Left ventricle myocardium superior (tissue), 1 donor: ENCODE data around the gene NDOR1. TPM values are rescaled to one million over a fixed set of nuclear protein-coding genes. Genes with fewer than 3 reads are reported as not detected.

ENCODE experiments used
- ATAC-seq: fragments of 200-7000 bp; cut with Tn5 transposase; one replicate; pipeline ENCODE4 v1.9.1; 2020; ENCODE audit warnings: mild to moderate bottlenecking, moderate library complexity
- DNase-seq: peaks from one replicate; pipeline ENCODE4 v3.0.0-alpha.2; 2020
- intact Hi-C: fragments of 100-400 bp; cut with micrococcal nuclease; formaldehyde crosslinking; loops from one replicate; pipeline ENCODE4 v1.11.0; 2022
- total RNA-seq: library from RNA; stranded (reverse); fragmentation: NEBNext Ultra II Directional; extraction: Animal tissue kit (Norgen Biotek cat#: 25700); gene quantifications from one replicate; pipeline ENCODE4 v1.2.1, GENCODE V29; 2021
- donor health status: DM: no; HTN: yes; CAD: no; lungs with severe emphysema.

The NDOR1 gene
- total RNA-seq, 1 donor from 2014 or later: 5.7 TPM

DNA sequence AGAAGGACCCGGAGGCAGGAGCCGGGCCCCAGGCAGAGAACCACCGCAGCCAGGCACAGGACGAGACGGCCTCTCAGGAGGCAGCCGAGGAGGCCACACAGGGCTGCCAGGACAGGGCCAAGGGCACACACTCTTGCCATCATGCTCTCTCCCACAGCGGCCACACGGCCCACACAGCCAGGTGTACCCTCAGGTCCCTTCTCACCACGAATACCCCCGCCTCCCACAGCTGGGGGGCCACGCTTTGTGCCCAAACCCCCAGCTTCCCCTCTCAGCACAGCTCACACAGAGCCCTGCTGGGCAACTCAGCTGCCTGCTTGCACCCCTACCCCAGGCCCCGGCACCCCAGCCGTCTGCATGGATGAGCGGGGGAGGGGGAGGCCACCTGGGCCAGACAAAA lies 11.7 kb upstream of the NDOR1 start:
- intact Hi-C loops: no loop called here
- ATAC-seq: no peak
- no peak for DNase-seq

DNA sequence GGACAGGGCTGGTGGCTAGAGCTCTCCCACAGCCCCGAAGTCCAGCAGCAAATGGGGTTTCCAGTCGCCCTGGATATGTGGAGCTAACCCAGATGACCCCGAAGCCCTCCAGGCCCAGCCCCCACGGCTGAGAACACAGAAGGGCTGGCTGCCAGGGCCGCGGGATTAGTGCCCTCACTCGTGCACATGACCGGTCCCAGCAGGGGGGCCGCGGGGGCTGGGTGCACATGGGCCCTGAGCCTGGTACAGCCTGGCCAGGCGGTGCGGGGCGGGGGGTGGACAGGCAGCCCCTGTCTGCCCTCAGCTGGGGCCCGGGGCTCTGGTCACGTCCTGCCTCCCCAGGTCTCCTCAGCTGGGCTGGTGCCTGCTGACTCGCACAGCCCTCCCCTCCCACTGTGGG lies 11.1 kb upstream of the NDOR1 start:
- intact Hi-C loops: no loop called here
- ATAC-seq (peak; percentile 83), DNase-seq (peak; percentile 93)

GRCh38 chr9:137194909-137195308 lies 10.6 kb upstream of the NDOR1 start:
- intact Hi-C loops: no loop called here
- ATAC-seq (no peak), DNase-seq (no peak)

- no peak for DNase-seq
- intact Hi-C loops: no loop called here
- ATAC-seq: peak; percentile 5
Measured at GRCh38 chr9:137195525-137196220, 9.8 kb upstream of the NDOR1 start.

DNA sequence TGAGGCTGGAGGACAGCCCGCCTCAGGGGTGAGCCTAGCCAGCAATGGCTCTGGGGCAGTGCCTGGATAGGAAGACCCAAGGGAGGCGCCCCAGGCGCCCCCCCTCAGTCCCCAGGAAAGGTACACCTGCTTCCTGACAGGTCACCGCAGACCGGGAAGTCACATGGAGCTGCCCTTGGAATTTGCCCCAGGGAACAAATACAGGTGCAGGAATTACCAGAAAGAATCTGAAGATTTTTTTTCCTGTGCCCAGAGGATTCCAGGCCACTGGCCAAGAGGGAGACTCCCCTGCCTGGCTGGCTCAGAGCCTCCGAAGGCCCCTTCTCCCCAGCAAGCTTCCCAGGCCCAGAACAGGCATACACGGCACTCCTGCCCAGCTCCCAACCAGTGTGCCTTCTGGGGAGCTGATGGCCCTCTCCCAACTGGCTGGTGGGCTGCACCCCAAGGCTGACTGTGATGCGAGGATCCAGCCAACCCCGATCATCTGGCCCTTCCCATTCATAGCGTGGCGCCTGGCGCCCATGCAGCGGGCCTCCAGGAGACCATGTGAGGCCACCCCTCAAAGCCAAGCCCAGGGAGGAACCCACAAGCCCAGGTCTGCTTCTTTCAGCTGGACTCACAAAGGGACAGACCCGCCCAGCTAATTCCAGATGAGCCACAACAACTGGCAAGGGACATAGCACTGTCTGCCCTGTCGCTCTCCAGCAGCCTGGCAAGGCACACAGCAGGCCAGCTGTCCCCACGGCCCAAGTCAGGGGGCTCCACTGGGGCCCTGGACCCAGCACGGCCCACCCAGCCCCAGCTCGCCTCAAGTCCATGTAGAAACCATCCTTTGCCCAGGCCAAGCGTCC lies 7.2 kb upstream of the NDOR1 start:
- no peak for ATAC-seq
- intact Hi-C loops: no loop called here
- no peak for DNase-seq

- intact Hi-C loops: no loop called here
- DNase-seq (no peak), ATAC-seq (no peak)
Measured at GRCh38 chr9:137198902-137199283, 6.6 kb upstream of the NDOR1 start.

- no peak for DNase-seq
- intact Hi-C loops: no loop called here
- no peak for ATAC-seq
Measured at GRCh38 chr9:137199411-137200121, 5.9 kb upstream of the NDOR1 start.

DNA sequence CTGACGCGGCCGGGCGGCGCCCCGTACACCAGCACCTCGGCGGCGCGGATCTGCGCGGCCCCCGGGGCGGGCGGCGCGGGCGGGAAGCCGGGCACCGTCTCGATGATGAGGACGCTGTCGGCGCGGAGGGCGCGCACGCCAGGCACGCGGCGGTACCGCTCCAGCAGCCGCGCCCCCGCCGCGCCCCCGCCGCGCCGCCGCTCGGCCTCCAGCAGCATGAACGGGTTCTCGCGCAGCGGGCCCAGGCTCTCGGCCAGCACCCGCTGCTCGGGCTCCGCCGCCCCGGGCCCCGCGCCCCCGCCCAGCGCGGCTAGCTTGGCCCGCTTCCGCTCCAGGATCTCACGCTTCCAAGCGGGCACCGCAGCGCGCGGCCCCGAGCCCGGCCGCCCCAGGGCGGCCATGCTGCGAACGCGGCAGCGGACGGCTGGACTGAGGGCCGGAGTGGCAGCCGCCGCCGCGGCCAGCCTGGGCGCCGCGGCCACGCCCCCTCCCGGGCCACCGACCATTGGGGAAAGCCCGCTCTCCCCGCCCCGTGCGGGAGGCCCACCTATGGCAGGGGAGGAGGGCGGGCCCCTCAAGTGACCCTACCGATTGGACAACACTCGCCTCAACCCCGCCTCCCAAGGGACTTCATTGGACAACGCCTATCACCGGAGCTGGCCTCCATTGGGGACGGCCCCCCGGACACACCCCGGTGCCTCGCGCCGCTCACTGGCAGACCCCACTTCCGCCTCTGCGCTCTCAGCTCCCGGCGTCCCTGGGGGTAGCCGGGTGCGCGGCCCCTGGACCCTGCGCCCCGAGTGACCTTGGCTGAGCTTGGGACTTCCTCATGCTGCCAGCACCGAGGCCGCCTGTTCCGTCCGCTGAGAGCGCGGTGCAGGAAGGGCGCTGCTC lies 4.9 kb upstream of the NDOR1 start, which contains the start of gene TPRN:
Gene TPRN, minus strand, starts transcription at position 431 of the 894 bp plus-strand sequence. Its CDS starts 30 bp downstream, at position 401.
- intact Hi-C loops: no loop called here
- DNase-seq: peak; percentile 100

DNA sequence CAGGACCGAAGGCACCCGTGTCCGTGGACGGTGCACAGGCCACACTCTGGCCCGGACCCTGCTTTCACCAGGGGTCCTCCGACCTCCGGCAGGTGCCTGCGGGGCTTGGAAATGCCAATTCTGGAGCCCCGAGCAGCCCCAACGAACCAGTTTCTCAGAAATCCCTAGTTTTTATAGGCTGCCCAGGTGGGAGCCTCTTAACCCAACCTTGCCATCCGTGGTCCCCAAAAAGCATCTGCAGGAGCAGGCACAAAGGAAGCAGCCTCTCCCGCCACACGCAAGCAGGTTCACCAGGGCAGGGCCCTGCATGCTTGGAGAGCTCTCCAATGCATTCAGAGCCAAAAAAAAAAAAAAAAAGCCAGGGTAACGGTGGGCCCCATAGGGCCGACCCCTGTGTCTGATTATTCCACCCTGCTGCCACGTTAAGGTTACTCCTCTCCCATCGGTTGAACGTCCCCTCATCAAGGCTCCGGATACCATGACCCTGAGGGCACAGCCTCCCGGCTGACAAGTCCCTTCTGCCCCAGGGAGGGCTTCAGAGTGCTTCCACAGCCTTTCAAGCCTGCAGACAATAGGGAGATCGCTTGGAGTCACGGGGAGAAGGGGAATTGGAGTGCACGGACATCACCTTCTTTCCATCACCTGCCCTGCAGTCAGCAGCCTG lies 4.2 kb upstream of the NDOR1 start:
- ATAC-seq: no peak
- no peak for DNase-seq
- intact Hi-C loops: no loop called here

More for the DNA sequence above, 4.9 kb upstream of the NDOR1 start, which contains the start of gene TPRN:
- peak; percentile 96 for ATAC-seq

DNA sequence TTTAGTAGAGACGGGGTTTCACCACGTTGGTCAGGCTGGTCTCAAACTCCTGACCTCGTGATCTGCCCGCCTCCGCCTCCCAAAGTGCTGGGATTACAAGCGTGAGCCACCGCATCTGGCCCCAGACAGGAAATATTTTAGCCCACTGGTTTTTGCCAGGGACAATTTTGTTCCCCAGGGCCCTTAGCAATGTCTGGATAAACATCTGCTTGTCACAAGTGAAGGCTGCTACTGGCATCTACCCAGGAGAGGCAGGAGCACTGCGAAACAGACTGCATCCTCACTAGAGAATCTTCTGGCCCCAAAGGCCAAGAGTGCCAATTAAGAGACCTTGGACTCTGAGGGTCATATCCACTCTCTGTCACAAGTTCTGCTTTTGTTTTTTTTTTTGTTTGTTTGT lies 2.5 kb upstream of the NDOR1 start:
- ATAC-seq (no peak), DNase-seq (no peak)
- intact Hi-C loops: no loop called here

DNA sequence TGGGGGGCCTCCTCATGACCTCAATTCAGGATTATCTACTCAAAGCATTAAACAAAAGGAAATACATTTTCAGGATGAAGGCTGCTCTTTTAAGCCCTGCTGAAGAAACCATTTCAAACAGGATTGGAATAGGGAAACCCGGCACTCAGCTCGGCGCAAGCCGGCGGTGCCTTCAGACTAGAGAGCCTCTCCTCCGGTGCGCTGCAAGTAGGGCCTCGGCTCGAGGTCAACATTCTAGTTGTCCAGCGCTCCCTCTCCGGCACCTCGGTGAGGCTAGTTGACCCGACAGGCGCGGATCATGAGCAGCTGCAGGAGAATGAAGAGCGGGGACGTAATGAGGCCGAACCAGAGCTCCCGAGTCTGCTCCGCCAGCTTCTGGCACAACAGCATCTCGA lies 772 bp upstream of the NDOR1 start:
- intact Hi-C loops: no loop called here
- no peak for DNase-seq
- ATAC-seq: no peak

GRCh38 chr9:137206602-137207001 lies 1.1 kb downstream of the NDOR1 start:
- intact Hi-C loops: no loop called here
- ATAC-seq (no peak), DNase-seq (no peak)

DNA sequence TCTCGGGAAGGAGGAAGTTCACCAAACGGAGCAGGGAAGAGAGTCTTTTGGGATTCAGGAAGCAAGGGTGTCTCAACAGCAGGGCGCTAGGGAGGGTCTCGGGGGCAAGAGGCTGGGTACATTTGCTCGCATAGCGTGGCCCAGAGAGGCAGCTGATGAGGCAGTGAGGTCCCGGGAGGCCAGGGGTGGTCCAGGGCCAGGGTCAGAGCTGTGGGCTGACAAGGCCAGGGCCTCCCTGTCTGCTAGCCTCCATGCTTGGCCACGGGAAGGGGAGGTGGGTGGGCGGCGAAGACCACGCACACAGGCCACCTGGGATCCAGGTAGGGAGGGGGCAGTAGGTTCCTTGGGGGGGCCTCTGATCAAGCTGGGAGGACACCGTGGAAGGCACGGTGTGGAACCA lies 6.0 kb downstream of the NDOR1 start:
- DNase-seq (no peak), ATAC-seq (no peak)
- intact Hi-C loops: no loop called here

DNA sequence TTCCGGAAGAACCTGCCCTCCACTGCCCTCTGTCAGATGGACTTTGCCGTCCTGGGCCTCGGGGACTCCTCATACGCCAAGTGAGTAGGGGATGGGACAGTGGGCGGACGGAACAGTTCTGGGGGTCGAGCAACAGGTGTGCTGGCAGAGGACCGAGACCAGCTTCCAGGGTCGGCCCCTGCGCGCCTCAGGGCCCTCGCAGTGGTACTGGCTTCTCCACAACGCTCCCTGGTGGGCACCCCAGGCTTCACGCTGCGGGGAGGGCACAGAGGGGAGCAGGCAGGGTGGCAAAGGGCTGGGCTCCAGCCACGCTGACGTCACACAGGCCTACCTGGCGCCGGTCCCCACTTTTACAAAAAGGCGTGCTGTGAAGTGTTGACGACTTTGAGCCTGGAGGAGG lies 7.0 kb downstream of the NDOR1 start:
- intact Hi-C loops: no loop called here
- DNase-seq: no peak
- no peak for ATAC-seq

DNA sequence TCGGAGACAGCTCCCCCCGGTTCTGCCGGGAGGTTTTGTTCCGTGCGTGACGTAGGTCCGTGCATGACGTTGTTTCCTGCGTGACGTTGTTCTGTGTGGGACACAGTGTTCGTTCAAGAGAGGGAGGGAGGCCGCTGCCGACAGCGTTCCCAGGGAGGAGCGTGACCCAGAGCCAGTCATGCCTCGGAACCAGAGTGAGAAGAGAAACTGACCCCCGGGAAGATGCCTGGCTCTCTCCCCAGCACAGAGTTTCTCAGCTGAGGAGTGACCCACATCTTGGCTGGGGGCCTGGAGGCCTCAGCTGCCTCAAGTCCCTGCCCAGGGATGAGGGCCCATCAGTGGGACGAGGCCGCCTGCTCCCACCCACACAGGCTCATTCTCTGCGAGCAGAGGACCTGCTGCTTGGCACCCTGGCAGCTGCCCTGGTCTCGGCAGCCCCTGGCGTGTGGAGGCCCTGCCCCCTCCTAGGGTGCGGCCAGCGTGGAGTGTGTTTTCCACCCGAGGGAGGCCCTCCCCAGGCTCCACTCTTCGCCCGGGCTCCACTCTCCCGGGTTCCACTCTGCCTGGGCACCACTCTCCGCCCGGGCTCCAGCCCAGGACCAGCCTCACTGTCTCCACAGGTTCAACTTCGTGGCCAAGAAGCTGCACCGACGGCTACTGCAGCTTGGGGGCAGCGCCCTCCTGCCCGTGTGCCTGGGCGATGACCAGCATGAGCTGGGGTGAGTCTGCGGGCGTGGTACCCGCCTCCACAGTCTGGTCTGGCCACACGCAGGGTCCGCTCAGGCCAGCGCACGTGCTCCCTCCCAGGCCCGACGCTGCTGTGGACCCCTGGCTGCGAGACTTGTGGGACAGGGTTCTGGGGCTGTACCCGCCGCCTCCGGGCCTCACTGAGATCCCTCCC lies 7.9 kb downstream of the NDOR1 start:
- DNase-seq: no peak
- intact Hi-C loops: no loop called here
- ATAC-seq: no peak

GRCh38 chr9:137214620-137215019 lies 9.1 kb downstream of the NDOR1 start:
- DNase-seq (no peak), ATAC-seq (no peak)
- intact Hi-C loops: no loop called here

- DNase-seq (no peak), ATAC-seq (no peak)
- intact Hi-C loops: no loop called here
Measured at GRCh38 chr9:137215196-137215986, 9.9 kb downstream of the NDOR1 start.
